HG02763 (cell line): ENCODE data around the gene KRT40.

ENCODE experiments used
- ATAC-seq: cut with Tn5 transposase; IDR thresholded peaks from one replicate; pipeline ENCODE4 v1.9.1; 2021; ENCODE audit warnings: mild to moderate bottlenecking, moderate library complexity; ENCODE audit not compliant: unreplicated experiment

KRT40 gene

GRCh38 chr17:40997361-40997760 is 13.2 kb upstream of the KRT40 start:
- ATAC-seq, result no peak

GRCh38 chr17:40996829-40997228 is 12.7 kb upstream of the KRT40 start:
- ATAC-seq, result no peak

- ATAC-seq, result no peak
These were observed 11.0 kb upstream of the KRT40 start for GRCh38 chr17:40995116-40995515.

- ATAC-seq, result no peak
These were observed 9.7 kb upstream of the KRT40 start, which contains the start of gene KRTAP3-3 for GRCh38 chr17:40993839-40994238. KRTAP3-3 (minus strand) TSS chr17:40994164; CDS start chr17:40994097, 67 bp downstream.

- ATAC-seq, result no peak
These were observed 9.0 kb upstream of the KRT40 start for GRCh38 chr17:40993084-40993483.

- no peak for ATAC-seq
These were observed 8.5 kb upstream of the KRT40 start for GRCh38 chr17:40992666-40993065.

GRCh38 chr17:40986920-40987319 is 2.8 kb upstream of the KRT40 start:
- no peak for ATAC-seq

- no peak for ATAC-seq
These were observed 3.0 kb downstream of the KRT40 start for GRCh38 chr17:40981115-40981514.

- no peak for ATAC-seq
These were observed 3.5 kb downstream of the KRT40 start for GRCh38 chr17:40980596-40980995.

- ATAC-seq, result no peak
These were observed 4.0 kb downstream of the KRT40 start for GRCh38 chr17:40980117-40980516.

GRCh38 chr17:40978575-40979151 is 5.5 kb downstream of the KRT40 start:
- no peak for ATAC-seq

- ATAC-seq, result no peak
These were observed 8.6 kb downstream of the KRT40 start for GRCh38 chr17:40975516-40975915.

- no peak for ATAC-seq
These were observed 9.8 kb downstream of the KRT40 start for GRCh38 chr17:40974366-40974765.

- no peak for ATAC-seq
These were observed 16.5 kb downstream of the KRT40 start for GRCh38 chr17:40967582-40967981.

- ATAC-seq, result no peak
These were observed 17.3 kb downstream of the KRT40 start, which contains the start of gene KRT39 for GRCh38 chr17:40966848-40967247. KRT39 (minus strand) TSS chr17:40966948; CDS start chr17:40966856, 92 bp downstream.

GRCh38 chr17:40963838-40964237 is 20.3 kb downstream of the KRT40 start:
- no peak for ATAC-seq

- ATAC-seq, result no peak
These were observed 22.0 kb downstream of the KRT40 start for GRCh38 chr17:40962059-40962561.

- no peak for ATAC-seq
These were observed 22.5 kb downstream of the KRT40 start for GRCh38 chr17:40961591-40961990.

GRCh38 chr17:40960144-40960543 is 24.0 kb downstream of the KRT40 start:
- ATAC-seq, result no peak

GRCh38 chr17:40958086-40958953 is 25.8 kb downstream of the KRT40 start:
- no peak for ATAC-seq

- ATAC-seq, result no peak
These were observed 27.5 kb downstream of the KRT40 start for GRCh38 chr17:40956401-40957254.
